OCI-LY7 (cell line): ENCODE data around the gene ARL15.

Experiments
- EZH2phosphoT487 ChIP-seq: fragments of 200-600 bp; sonication (generic); IDR thresholded peaks from 2 replicates; pipeline ENCODE4 v1.6.1; 2018; ENCODE audit warnings: low read depth, borderline replicate concordance, mild to moderate bottlenecking, mixed run types, antibody characterized with exemption, low read length, moderate library complexity, mixed read lengths
- TF ChIP-seq, protein P1 (sequence below): fragments of 200-600 bp; sonication (generic); conservative IDR thresholded peaks from 2 replicates; pipeline ENCODE4 v1.5.1; 2014; ENCODE audit warnings: mild to moderate bottlenecking, antibody characterized with exemption, low read length, moderate library complexity, mixed read lengths

DNA sequence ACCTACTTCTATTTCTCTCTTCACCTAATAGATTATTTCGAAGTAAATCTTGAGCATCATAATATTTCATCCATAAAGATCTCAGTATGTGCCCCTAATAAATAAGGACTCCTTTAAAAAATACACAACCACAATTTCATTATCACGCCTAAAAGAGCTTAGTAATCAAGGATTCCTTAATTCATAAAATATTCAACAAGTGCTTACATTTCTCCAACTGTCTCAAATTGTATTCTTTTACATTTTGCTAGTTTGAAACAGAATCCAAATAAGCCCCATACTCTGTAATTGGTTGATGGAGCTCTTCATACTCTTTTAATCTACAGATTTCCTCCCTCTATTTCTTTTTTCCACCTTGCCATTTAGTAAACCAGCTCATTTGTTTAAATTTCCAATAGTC, 432.4 kb downstream of the ARL15 start:
- TF ChIP-seq, protein P1, sequence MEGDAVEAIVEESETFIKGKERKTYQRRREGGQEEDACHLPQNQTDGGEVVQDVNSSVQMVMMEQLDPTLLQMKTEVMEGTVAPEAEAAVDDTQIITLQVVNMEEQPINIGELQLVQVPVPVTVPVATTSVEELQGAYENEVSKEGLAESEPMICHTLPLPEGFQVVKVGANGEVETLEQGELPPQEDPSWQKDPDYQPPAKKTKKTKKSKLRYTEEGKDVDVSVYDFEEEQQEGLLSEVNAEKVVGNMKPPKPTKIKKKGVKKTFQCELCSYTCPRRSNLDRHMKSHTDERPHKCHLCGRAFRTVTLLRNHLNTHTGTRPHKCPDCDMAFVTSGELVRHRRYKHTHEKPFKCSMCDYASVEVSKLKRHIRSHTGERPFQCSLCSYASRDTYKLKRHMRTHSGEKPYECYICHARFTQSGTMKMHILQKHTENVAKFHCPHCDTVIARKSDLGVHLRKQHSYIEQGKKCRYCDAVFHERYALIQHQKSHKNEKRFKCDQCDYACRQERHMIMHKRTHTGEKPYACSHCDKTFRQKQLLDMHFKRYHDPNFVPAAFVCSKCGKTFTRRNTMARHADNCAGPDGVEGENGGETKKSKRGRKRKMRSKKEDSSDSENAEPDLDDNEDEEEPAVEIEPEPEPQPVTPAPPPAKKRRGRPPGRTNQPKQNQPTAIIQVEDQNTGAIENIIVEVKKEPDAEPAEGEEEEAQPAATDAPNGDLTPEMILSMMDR = no peak
- TF ChIP-seq EZH2phosphoT487 = no peak
